HFF-Myc (cell line): Measurements from ENCODE around the gene MLLT3.

Experiments used
- DNase-seq: peaks from one replicate; pipeline ENCODE4 v3.0.0-alpha.2; 2011; ENCODE audit warnings: low read depth; ENCODE audit errors: extremely low read depth
- H3K4me3 ChIP-seq: replicated peaks from 2 replicates; pipeline ENCODE4 v1.5.1; 2011; ENCODE audit warnings: low read depth, mild to moderate bottlenecking, control low read depth, low read length
- CTCF ChIP-seq: IDR thresholded peaks from 2 replicates; pipeline ENCODE4 v1.5.1; 2012; ENCODE audit warnings: mild to moderate bottlenecking, low read depth, low read length, control low read depth; ENCODE audit errors: missing control alignments

Gene MLLT3

DNA sequence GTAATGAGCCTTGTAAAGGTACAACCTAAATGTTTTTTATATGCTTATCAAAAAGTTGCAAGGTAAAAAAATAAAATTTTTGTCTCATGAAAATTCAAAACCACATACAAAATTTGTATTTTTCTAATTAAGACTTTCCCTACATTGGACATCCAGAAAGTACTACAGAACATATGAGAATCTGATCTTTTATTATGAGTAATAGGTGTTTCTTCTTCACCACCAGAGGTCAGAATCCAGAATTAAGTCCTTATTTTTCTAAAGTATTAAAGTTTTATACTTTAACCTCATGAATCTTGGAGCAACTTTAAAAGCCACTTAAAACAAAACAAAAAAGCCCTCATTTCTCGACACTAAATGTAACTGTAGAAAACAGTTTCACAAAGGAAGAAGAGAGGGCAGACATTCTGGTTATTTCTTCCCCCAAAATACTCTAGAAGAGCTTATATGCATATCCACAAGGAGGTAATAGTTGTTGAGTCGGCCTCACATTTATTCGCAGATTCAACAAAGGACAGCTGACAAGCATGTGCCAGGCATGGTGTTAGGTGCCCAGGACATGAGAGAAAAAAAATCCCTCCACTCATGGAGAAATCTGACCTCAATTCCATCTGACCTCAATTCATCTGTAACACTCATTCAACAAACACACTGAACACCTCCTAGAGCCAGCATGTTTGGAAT is 69.3 kb downstream of the MLLT3 start:
- H3K4me3 ChIP-seq = no peak overlapping the region
- TF ChIP-seq CTCF = no peak
- no peak for DNase-seq

- no peak for DNase-seq
- TF ChIP-seq CTCF = no peak
- H3K4me3 ChIP-seq = no peak overlapping the region
These were observed 70.5 kb downstream of the MLLT3 start for GRCh38 chr9:20551835-20552234.

GRCh38 chr9:20551236-20551635 is 71.1 kb downstream of the MLLT3 start:
- no peak overlapping the region for H3K4me3 ChIP-seq
- DNase-seq = no peak
- TF ChIP-seq CTCF = no peak

DNA sequence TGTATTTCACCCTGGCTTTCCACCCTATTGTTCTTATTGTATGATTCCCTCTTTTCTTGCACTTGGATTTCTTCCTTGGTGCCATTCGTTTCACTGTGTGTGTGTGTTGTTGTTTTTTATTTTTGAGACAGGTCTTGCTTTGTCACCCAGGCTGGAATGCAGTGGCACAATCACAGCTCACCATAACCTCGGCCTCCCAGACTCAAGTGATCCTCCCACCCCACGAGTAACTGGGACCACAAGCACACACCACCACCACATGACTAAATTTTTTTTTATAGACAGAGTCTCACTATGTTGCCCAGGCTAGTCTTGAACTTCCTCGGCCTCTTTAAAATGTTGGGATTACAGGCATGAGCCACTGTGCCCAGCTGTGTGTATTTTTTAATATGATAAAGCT is 72.0 kb downstream of the MLLT3 start:
- DNase-seq = no peak
- no peak for TF ChIP-seq CTCF
- H3K4me3 ChIP-seq = no peak overlapping the region

DNA sequence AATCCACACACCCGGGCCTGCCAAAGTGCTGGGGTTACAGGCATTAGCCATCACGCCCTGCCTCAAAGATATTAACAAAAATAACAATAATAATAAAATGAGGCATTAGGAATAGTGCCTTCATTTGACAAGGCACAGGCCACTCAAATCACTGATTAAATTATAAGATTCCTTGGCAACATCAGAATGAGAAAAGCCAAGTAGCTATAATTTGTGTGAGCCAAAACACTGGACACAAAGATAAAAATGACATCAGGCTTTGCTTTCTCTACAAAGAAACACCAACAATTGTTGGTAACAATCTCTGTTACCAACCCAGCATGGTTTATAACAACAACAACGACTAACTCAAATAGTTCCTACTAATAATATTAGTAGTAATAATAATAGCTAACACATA is 73.2 kb downstream of the MLLT3 start:
- DNase-seq = no peak
- TF ChIP-seq CTCF = no peak
- H3K4me3 ChIP-seq = no peak overlapping the region

- TF ChIP-seq CTCF = no peak
- no peak for DNase-seq
These were observed 77.2 kb downstream of the MLLT3 start for GRCh38 chr9:20545023-20545622.

DNA sequence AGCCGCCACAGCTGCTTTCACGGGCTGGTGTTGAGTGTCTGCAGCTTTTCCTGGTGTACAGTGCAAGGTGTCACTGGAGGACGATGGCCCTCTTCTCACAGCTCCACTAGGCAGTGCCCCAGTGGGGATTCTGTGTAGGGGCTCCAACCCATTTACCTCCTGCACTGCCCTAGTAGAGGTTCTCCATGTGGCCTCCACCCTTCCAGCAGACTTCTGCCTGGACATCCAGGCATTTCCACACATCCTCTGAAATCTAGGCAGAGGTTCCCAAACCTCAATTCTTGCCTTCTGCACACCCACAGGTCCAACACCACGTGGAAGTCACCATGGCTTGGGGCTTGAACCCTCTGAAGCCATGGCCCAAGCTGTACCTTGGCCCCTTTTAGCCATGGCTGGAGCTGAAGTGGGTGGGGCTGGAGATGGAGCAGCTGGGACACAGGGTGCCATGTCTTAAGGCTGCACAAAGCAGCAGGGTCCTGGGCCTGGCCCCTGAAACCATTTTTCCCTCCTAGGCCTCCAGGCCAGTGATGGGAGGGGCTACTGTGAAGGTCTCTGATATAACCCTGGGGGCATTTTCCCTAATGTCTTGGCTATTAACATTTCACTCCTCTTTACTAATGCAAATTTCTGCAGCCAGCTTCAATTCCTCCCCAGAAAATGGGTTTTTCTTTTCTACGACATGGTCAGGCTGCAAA is 82.0 kb downstream of the MLLT3 start:
- TF ChIP-seq CTCF = no peak
- H3K4me3 ChIP-seq = no peak overlapping the region
- DNase-seq = no peak

More at GRCh38 chr9:20545023-20545622, 77.2 kb downstream of the MLLT3 start:
- H3K4me3 ChIP-seq = no peak overlapping the region
